Measurements from ENCODE around the gene TRIP12.
"Not testable (repeated sequence)": the region's sequence is repeated elsewhere in the genome, so short reads cannot be mapped to it uniquely, and the experiment has no call there.

TRIP12 gene

DNA sequence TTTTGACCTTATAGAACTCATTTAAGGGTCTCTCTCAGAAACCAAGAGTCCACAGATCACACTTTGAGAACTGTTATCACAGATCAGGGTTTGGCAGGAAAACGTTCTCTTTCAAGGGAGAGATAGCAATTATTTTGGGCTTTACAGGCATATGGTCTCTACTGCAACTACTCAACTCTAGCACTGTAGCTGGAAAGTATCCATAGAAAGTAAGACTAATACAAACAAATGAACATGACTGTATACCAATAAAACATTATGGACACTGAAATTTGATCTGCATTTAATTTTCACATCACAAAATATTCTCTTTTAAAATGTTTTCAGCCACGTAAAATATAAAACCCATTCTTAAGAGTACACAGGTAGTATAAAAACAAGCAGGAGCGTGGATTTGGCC lies 100.5 kb downstream of the TRIP12 start:
- DNase-seq = no peak

DNA sequence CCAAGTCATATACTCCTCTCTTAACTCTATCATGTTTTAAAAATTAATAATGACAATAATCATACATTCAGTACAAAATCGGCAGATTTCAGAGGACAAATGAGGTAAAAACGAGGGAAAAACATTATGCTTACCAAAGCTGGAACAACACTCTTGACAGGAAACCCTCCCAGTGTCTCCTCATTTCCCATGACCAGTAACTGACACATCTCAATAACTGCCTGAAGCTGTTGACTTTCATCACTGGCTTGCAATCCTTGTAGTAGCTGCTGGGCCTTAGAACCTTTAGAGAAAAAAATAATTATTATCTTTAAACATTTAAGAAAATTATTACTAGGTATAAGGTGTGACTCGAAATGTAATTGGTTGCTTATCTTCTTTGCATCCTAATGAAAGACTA lies 103.6 kb downstream of the TRIP12 start:
- DNase-seq = no peak

DNA sequence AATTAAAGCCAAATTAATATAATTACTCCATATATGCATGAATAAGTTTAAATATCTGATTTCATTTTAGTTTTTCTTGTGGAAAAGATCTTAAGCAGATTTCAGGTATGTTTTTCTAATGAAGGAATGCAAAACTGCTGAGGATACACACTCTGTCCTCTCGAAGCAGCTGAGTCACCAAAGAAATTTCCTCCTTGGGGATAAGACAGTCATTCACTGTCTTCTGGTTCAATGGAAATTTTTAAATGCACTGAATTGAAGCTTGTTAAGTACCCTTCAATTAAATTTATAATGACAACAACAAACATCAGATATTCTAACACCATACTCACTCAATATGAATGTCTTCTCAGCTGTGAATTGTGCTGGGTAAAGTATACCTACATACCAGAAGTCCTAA lies 106.0 kb downstream of the TRIP12 start:
- no peak for DNase-seq

DNA sequence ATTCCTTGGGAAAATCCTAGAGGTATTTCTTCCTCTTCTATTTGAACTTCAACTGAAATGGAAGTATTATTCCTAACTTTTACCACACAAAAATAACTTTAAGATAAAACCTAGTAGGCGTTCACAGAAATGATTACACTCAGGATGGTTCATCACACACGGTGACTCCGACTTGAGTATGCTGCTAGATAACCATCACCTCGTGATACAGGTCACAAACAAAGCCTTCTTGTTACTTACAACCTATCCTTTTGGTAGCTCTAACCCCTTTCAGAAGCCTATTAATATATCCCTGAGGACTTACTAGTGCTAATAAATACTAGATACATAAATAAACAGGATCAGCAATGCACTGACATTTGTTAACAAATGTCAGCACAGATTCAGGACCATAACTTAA lies 106.5 kb downstream of the TRIP12 start:
- DNase-seq = no peak

DNA sequence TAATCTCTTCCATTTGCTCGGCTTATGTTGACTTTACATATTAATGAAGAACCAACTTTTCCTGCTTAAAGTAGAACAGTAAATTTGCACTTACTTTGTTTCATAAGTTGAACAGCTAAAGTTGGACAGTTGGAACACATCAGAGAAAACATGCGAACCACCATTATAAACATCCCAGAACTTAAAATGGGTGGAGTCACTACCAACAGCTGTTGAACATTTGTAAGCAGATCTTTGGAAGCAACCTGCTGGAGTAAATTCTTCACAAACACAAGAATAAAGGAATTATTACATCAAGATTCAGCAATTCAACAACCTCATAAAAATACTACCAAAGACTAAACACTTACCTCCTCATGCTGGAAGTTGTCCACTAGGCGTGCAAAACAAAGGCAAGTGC lies 111.0 kb downstream of the TRIP12 start:
- no peak for DNase-seq

DNA sequence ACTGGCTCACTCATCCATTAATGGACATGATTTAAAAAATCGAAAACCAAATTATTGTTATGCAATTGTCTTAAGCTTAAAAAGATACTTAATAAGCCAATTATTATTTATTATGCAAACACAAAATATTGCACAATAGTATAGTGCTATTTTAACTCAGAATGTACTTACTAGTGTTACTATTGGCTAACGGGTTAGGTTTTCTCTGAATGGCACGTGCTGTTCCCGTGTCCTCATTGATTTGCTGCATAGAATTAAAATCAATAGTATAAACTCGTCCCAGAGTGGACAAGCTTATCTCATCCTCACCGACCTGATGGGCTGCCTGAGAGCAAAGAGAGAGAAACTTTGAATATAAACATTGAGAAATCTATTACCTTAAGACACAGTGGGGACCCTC lies 116.2 kb downstream of the TRIP12 start:
- no peak for DNase-seq

DNA sequence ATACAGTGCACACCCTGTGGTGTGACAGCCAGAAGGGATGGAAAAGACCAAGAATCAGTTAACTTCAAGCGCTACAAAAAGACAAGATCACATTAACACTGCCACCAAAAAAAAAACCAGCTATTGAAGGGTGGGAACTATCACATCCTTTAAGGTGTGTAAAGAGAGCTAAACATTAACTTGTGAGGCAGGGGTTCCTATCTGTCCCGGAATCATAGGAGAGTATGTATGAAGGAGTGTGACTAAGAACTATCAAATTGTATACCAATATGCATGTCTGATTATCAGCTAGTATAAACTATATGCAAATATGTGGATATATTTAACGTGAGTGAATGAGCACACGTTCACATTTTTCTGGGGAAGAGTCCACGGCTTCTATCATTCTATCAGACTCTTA lies 119.0 kb downstream of the TRIP12 start:
- DNase-seq = no peak

DNA sequence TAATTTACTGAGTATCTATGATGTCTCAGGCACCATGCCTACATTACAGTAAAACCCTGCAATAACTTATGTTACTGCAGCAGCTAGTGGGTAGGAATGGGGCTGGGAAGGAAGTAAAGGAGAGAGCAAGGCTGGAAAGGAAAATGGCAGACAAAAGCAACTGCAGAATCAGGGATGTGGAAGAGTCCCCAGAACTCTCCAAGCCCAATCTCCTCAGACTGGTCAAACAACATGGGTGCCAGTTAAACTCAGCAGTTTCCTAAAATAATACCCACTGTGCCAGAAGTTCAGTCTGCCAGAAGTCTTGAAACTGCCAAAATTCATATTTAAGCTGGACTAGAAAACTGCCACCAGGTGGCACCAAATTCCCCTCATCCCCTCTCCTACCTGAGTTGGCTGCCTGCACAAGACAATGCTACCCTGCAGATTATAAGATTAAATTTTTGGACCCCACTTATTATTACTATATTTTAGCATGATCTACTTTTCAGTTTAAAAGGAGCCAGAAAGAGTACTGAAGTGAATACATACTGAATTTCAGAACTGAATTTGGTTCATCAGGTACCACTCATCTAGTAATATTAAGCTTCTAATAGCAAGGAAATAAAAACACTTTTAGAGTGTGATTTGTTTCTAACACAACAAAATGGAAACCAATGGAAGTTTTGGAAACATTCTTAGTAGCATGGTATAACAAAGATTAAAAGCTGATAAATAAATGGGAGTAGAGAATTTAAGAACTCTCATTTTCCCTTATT lies 120.6 kb downstream of the TRIP12 start:
- peak; percentile 41 to 64 (median 50) for DNase-seq

DNA sequence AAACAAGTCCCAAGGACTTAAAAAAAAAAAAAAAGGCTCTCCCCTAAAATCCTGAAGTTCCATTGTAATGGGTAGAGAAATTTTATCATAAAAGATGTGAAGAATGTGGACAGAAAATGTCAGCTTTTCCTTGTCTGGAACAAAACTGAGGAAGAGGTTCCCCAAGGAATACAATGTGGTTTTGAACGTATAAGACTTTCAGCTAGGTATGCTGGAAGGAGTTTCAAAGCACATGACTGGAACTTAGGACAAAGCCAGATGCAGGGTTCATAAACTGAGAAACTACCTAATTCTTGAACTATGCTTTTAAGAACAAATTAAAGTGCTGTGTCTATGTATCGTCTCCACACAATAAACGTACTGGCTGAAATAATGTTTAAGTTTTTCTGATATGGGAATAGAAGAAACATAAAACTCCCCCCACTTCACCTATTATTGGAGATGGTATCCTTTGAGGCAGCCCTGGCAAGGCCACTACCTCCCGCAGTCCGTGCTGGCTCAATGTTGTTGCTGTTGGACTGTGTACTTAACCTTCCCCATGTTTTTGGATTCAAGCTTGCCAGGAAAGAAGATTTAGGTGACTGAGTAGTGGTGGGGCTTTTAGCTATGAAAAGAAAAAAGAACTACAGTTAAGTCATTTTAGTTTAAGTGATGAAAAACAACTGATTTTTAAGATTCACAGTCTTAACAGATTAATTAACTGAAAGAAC lies 123.2 kb downstream of the TRIP12 start:
- no peak for DNase-seq

DNA sequence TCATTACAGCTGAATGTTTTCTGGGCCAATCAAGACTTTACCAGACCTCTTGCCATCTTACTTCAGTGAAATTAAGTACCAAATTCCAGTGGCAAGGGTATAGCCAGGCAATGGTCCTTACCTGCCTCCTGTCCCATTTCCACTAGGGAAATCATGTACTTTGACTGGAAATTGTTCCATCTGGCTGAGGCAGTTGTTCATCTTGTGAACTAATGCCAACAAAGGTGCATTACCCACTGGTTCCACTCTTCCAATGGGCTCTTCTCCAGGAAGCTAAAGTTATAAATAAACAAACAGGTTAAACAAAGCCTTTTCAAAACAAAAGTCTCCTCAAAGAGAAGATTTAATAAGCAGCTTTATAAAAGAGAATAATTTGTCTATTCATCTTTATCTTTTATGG lies 126.8 kb downstream of the TRIP12 start:
- DNase-seq = no peak

DNA sequence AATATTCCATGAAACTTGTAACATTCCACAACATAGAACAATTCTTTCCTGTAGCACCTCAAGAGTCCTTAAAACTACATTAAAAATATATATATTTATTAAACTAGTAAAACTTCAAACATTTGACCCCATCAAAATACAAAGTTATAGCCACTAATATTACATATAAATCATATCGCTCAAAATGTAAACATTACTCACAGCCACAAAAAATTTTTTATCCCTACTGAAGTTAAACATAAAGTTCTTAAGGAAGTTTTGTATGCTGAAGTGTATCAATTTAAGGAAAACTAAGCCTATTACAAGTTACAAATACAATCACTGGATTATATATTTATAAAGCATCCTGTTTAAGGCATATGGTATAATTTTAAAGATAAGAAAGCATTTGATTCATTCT lies 127.2 kb downstream of the TRIP12 start:
- no peak for DNase-seq

DNA sequence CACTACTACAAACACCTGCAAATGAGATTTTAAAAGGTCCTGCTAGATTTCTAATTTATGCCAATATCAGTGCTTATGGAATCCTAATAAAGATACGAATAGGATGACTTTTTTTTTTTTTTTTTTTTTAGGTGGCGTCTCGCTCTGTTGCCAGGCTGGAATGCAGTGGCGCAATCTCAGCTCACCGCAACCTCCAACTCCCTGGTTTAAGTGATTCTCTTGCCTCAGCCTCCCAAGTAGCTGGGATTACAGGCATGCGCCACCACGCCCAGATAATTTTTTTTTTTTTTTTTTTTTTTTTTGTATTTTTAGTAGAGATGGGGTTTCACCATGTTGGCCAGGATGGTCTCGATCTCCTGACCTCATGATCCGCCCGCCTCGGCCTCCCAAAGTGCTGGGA lies 135.5 kb downstream of the TRIP12 start:
- DNase-seq = not testable (repeated sequence)

DNA sequence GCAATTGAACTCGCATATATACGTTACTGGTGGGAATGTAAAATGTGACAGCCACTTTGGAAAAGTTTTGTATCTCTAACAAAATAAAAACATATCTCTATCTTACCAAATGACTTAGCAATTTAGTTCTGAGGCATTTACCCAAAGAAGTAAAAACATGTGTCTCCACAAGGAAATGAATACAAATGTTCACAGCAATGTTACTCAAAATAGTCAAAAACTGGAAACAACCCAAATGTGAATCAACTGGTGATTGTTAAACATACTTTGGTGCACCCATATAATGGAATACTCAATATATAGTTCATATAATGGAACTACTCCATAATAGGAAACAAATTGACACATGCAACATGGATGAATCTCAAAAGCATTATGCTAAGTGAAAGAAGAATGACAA lies 137.0 kb downstream of the TRIP12 start:
- no peak for DNase-seq

DNA sequence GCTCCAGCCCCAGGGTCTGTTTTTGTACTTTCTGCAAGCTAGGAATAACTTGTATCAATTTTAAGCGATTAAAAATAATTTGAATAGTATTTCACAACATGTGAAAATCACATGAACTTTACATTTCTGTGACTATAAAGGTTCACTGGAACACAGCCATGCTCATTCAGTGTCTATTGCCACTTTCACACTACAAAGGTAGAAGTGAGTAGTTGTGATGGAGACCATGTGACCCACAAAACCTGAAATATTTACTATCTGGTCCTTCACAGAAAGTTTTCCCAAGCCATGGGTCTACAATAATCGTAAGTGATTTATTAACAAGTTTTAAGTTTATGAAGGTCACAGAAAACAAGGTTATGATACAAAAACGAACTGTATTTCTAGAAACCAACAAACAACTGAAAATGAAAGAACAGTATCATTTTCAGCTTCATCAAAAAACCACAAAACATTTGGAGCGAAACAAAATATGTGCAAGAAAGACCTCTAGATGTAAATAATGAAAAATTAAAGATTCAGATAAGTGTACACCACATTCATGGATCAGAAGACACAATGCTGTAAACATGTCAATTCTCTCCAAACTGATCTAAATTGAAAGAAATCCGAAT lies 138.6 kb downstream of the TRIP12 start:
- no peak for DNase-seq

DNA sequence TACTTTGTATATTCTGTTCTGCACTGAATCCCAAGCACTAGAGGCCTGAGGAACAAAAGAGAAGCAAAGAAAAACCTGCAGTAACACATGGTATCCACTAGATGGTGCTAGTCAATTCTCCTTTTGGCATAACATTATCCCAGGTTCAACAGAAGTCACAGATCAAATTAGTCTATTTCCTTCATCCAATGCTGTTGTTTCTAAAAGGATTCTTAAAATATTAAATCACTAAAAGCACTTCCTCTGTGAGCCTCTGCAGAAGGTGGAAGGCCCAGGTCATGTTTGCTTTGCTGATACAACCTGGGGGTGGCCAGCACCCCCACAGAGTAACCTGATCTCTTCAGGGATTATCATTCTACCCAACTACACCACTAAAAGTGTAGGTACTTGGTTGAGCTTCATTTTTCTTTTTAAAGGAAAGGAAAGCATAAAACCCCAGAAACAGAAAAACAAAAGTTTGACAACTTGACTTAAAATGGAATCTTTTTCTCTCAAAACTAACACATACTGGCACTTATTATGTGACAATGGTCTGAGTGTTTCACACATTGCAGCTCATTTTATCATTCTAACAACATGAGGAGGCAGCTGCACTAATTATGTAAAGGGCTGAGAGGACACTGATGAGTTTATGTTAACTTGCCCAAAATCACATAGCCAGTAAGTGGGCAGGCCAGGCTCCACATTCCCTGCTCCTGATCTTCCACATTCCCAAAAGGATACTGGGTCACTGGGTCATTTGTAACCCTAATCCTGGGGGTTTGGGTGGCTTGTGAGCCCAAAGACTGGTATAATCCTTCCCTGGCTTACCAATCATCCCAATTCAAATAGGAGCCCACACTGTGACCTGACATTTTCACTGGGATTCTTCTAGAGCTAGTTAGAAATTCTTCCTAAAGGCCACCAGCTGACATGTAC lies 140.7 kb downstream of the TRIP12 start:
- peak; percentile 24 to 63 (median 48) for DNase-seq

DNA sequence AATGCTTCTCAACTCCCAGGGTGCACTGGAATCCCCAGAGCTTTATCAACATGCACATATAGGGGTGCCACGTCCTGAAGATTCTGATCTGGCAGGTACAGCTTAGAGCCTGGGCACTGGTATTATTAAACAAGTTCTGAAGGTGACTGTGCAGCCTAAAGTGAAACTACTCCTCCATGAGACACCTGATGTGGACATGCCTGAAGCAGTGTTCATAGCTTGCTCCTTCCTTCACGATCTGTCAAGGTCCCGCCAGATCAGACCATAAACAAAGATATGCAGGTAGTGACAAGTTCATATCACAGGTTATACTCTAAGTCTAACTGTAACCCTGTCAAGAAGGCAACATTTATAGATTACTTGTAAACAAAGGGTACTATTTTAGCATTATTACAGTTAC lies 142.2 kb downstream of the TRIP12 start:
- no peak for DNase-seq

DNA sequence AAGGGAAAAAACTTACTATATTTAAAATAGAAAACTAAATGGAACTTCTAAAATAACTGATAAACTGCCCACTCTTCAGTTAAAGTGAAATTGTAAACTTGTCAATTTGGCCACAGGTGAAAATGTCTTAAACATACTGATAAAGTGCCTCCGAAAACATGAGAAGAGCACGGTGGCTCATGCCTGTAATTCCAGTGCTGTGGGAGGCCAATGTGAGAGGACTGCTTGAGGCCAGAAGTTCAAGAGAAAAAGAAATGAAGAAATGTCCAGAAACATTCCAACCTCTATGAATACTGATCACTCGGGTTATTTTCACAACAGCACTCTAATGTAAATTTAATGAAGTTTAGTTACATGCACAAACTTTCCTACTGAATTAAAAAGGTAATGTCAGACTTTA lies 144.1 kb downstream of the TRIP12 start:
- DNase-seq = no peak

DNA sequence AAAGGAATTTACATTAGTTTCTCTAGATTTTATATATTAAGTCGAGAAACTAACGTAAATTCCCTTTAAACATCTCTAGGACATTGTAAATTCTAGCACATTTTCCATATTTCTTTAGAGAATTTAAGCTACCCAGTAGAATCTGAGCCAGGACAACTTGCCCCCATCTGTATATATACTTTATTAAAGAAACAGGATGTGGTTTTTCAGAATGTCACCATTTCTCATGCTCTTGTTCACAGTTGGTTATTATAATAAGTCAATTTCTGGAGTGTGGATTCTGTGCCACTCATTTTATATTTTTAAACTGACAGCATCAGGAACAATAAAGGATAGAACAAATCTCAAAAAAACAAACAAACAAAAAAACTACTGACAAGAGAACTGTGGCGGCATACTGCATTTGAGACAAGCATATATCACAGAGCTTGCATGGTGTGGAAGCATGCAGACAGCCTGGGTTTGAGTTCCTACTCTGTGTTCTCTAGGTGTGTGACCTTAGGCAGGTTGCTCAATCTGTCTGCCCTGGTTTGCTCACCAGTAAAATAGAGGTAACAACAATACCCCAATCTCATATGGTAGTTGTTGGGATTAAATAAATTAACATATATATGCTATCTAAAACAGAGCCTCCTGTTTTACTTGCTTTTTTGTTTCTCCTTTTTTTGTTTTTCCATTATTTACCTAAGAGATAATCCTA lies 146.0 kb downstream of the TRIP12 start:
- no peak for DNase-seq

DNA sequence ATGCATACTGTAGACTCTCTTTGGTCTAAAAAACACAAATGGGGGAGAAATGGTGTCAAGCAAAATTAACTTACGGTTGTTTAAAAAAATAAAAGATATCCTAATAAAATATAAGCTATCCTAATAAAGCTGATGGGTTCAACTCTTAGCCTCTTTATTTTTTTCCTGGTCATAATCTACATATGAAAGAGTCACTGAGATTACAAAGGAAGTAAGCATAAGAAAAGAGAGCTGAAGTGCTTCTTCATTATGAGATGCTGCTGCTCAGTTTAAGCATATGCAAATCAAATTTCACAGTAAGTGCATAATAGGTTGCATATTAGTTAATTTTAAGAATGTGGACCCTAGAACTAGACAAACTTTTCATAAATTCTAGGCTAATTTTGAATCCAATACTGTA lies 147.6 kb downstream of the TRIP12 start:
- no peak for DNase-seq

DNA sequence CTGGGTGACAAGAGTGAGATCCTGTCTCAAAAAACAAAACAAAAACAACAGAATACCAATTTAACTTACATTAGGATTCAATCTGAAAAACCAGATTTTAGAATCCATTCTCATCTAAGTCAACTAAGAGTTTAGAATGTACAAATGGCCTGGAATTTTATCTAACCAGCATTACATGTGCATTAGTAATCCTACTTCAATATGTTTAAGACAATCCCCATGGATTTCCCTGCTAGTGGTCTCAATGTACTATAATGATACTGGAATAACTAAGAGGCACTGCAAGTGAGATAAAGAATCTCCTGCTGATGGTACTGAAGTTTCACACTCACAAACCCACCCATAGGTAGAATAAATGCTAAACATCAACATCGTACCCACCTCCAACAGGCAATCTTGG lies 153.6 kb downstream of the TRIP12 start:
- no peak for DNase-seq

DNA sequence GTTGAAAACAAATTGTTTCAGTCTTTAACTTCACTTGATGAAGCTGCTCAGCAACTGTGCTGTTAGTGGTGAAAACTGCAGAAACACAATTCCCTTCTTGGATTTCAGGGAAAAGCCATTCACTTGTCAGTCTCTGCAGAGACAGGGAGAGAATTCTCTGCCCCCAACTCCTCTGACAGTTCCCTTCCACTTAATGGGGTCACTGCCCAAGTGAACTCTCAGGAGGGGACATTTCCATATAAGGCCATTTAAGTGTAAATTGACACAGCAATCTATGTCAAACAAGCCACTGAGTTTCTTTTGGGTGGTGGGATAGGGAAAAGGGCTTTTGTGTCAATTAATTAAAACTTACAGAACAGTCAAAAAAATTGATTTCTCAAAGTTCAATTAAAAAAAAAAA lies 156.1 kb downstream of the TRIP12 start:
- no peak for DNase-seq

DNA sequence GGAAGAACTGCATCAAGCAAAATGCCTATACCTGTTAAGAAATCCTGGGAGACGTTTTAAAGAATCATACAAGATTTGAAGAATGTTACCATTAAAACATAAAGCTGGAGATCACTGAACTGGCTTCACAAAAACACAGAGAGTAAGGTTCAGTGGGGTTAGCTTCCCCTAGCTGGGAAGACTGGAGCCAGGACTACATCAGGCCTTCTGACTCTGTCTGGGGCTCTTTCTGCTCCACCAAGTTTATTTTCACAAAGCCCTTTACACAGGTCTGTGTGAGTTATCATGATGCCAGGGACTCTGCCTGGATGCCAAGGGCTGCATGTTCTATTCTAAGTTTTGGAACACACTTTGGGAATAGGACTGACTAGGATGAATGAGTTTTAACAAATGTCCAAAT lies 160.1 kb downstream of the TRIP12 start:
- no peak for DNase-seq

All from suppressor macrophage (primary cell).